H9 (cell line): ENCODE results near the gene CA9. TPM values are rescaled to one million over a fixed set of nuclear protein-coding genes. Genes with fewer than 3 reads are reported as not detected.

Experiments used
- DNase-seq: peaks from one replicate; pipeline ENCODE4 v3.0.0-alpha.2; 2017
- H2AFZ ChIP-seq: one replicate; pipeline ENCODE4 v1.6.1; 2013; ENCODE audit warnings: mild to moderate bottlenecking, low read length, control low read depth, moderate library complexity
- H2AK5ac ChIP-seq: 2 replicates; pipeline ENCODE4 v1.6.1; 2013; ENCODE audit warnings: low read length, control low read depth, mixed read lengths; ENCODE audit not compliant: insufficient read length
- H2BK120ac ChIP-seq: one replicate; pipeline ENCODE4 v1.6.1; 2013; ENCODE audit warnings: low read depth, mild to moderate bottlenecking, low read length, control low read depth, inconsistent platforms; ENCODE audit not compliant: poor library complexity, severe bottlenecking
- H2BK12ac ChIP-seq: 2 replicates; pipeline ENCODE4 v1.6.1; 2013; ENCODE audit warnings: low read length, control low read depth, mixed read lengths, low read depth; ENCODE audit not compliant: insufficient read length
- H2BK15ac ChIP-seq: 2 replicates; pipeline ENCODE4 v1.6.1; 2013; ENCODE audit warnings: low read depth, low read length, control low read depth
- H2BK20ac ChIP-seq: one replicate; pipeline ENCODE4 v1.6.1; 2013; ENCODE audit warnings: low read depth, mild to moderate bottlenecking, low read length, control low read depth, inconsistent platforms; ENCODE audit not compliant: poor library complexity, severe bottlenecking
- H2BK5ac ChIP-seq: 2 replicates; pipeline ENCODE4 v1.6.1; 2013; ENCODE audit warnings: low read length, control low read depth, mixed read lengths; ENCODE audit not compliant: insufficient read length
- H3K14ac ChIP-seq: 2 replicates; pipeline ENCODE4 v1.6.1; 2013; ENCODE audit warnings: low read length, control low read depth; ENCODE audit not compliant: insufficient read depth
- H3K18ac ChIP-seq: 2 replicates; pipeline ENCODE4 v1.6.1; 2013; ENCODE audit warnings: low read depth, mild to moderate bottlenecking, mixed read lengths, low read length, control low read depth; ENCODE audit not compliant: insufficient read length
- H3K23ac ChIP-seq: 2 replicates; pipeline ENCODE4 v1.6.1; 2013; ENCODE audit warnings: low read length, control low read depth, mixed read lengths, low read depth; ENCODE audit not compliant: insufficient read length
- H3K23me2 ChIP-seq: 2 replicates; pipeline ENCODE4 v1.6.1; 2013; ENCODE audit warnings: low read depth, mild to moderate bottlenecking, mixed read lengths, low read length, control low read depth; ENCODE audit not compliant: insufficient read length, poor library complexity, severe bottlenecking
- H3K27ac ChIP-seq: 2 replicates; pipeline ENCODE4 v1.5.1; 2013; ENCODE audit warnings: low read length, control low read depth, mixed read lengths, low read depth; ENCODE audit not compliant: insufficient read length
- H3K27me3 ChIP-seq: 2 replicates; pipeline ENCODE4 v1.6.1; 2013; ENCODE audit warnings: low read length, control low read depth, inconsistent platforms; ENCODE audit not compliant: insufficient read depth
- H3K4ac ChIP-seq: 2 replicates; pipeline ENCODE4 v1.6.1; 2013; ENCODE audit warnings: low read depth, mild to moderate bottlenecking, control low read depth, inconsistent platforms, low read length, moderate library complexity
- H3K4me1 ChIP-seq: 2 replicates; pipeline ENCODE4 v1.6.1; 2013; ENCODE audit warnings: low read length, control low read depth, inconsistent platforms; ENCODE audit not compliant: insufficient read depth
- H3K4me2 ChIP-seq: 2 replicates; pipeline ENCODE4 v1.6.1; 2013; ENCODE audit warnings: low read length, control low read depth, mixed read lengths; ENCODE audit not compliant: insufficient read length, insufficient read depth
- H3K56ac ChIP-seq: 2 replicates; pipeline ENCODE4 v1.6.1; 2013; ENCODE audit warnings: low read depth, mild to moderate bottlenecking, mixed read lengths, low read length, control low read depth; ENCODE audit not compliant: insufficient read length
- H3K79me1 ChIP-seq: 2 replicates; pipeline ENCODE4 v1.6.1; 2013; ENCODE audit warnings: low read depth, mild to moderate bottlenecking, moderate library complexity, low read length, control low read depth, inconsistent platforms; ENCODE audit not compliant: insufficient read depth, poor library complexity, severe bottlenecking
- H3K79me2 ChIP-seq: 2 replicates; pipeline ENCODE4 v1.6.1; 2013; ENCODE audit warnings: low read length, control low read depth, inconsistent platforms; ENCODE audit not compliant: insufficient read depth
- H3K9ac ChIP-seq: 2 replicates; pipeline ENCODE4 v1.6.1; 2013; ENCODE audit warnings: low read length, control low read depth, mixed read lengths; ENCODE audit not compliant: insufficient read length; ENCODE audit errors: extremely low read depth
- H3K9me3 ChIP-seq: one replicate; pipeline ENCODE4 v1.6.1; 2013; ENCODE audit warnings: low read depth, low read length, inconsistent platforms; ENCODE audit not compliant: control insufficient read depth
- H3T11ph ChIP-seq: one replicate; pipeline ENCODE4 v1.6.1; 2013; ENCODE audit warnings: mild to moderate bottlenecking, low read length, control low read depth, inconsistent platforms
- H4K20me1 ChIP-seq: one replicate; pipeline ENCODE4 v1.6.1; 2013; ENCODE audit not compliant: control insufficient read depth, insufficient read length, insufficient read depth
- H4K5ac ChIP-seq: 2 replicates; pipeline ENCODE4 v1.6.1; 2013; ENCODE audit warnings: low read depth, mild to moderate bottlenecking, mixed read lengths, low read length, control low read depth; ENCODE audit not compliant: insufficient read length
- H4K8ac ChIP-seq: replicated peaks from 2 replicates; pipeline ENCODE4 v1.6.1; 2013; ENCODE audit warnings: low read length, control low read depth, mixed read lengths, low read depth; ENCODE audit not compliant: insufficient read length
- H4K91ac ChIP-seq: 2 replicates; pipeline ENCODE4 v1.6.1; 2013; ENCODE audit warnings: low read depth, mild to moderate bottlenecking, moderate library complexity, mixed read lengths, low read length, control low read depth; ENCODE audit not compliant: insufficient read length
- H3K27ac Mint-ChIP-seq, 3 experiments: 2 replicates in 2 of 3; 3 replicates in 1 of 3; pipeline ENCODE4 v1.8.0; 2020 to 2021; ENCODE audit warnings: mixed read lengths in 3 of 3, mild to moderate bottlenecking in 1 of 3, moderate library complexity in 1 of 3
- H3K27me3 Mint-ChIP-seq: 2 replicates; pipeline ENCODE4 v1.8.0; 2021; ENCODE audit warnings: low read depth, mild to moderate bottlenecking, moderate library complexity, mixed read lengths
- H3K36me3 Mint-ChIP-seq, 3 experiments: 2 replicates in 2 of 3; 3 replicates in 1 of 3; pipeline ENCODE4 v1.8.0; 2020 to 2021; ENCODE audit warnings: low read depth in 3 of 3, mixed read lengths in 3 of 3; ENCODE audit not compliant: insufficient read depth in 1 of 3
- H3K4me1 Mint-ChIP-seq, 2 experiments: 2 replicates each; pipeline ENCODE4 v1.8.0; 2020; ENCODE audit warnings: mixed read lengths in 2 of 2
- H3K4me3 Mint-ChIP-seq, 2 experiments: 2 replicates in 1 of 2; 3 replicates in 1 of 2; pipeline ENCODE4 v1.8.0; 2020 to 2021; ENCODE audit warnings: mild to moderate bottlenecking in 2 of 2, mixed read lengths in 2 of 2, moderate library complexity in 1 of 2
- H3K9me3 Mint-ChIP-seq, 2 experiments: 2 replicates in 1 of 2; 3 replicates in 1 of 2; pipeline ENCODE4 v1.8.0; 2020; ENCODE audit warnings: mild to moderate bottlenecking in 2 of 2, mixed read lengths in 2 of 2, moderate library complexity in 1 of 2
- WGBS: extraction: QIAGEN DNeasy Blood & Tissue Kit; methylation state at CpG from one replicate; pipeline ENCODE4 v1.1.7; 2013; ENCODE audit warnings: missing lambda C conversion rate, low lambda C conversion rate, mixed read lengths; ENCODE audit not compliant: insufficient read length; ENCODE audit errors: extremely low coverage; 5-methylcytosine and 5-hydroxymethylcytosine counted together
- total RNA-seq: library from RNA; stranded (reverse); gene quantifications from 2 replicates; pipeline ENCODE4 v1.2.1, GENCODE V29; 2021
- TF ChIP-seq, protein P1 (sequence below): fragments of 200-600 bp; sonication (generic); conservative IDR thresholded peaks from 3 replicates; pipeline ENCODE4 v1.8.0; 2021; ENCODE audit warnings: antibody characterized with exemption, mild to moderate bottlenecking

The CA9 gene
- total RNA-seq, 1 experiment from 2014 or later = 0.94 TPM

DNA sequence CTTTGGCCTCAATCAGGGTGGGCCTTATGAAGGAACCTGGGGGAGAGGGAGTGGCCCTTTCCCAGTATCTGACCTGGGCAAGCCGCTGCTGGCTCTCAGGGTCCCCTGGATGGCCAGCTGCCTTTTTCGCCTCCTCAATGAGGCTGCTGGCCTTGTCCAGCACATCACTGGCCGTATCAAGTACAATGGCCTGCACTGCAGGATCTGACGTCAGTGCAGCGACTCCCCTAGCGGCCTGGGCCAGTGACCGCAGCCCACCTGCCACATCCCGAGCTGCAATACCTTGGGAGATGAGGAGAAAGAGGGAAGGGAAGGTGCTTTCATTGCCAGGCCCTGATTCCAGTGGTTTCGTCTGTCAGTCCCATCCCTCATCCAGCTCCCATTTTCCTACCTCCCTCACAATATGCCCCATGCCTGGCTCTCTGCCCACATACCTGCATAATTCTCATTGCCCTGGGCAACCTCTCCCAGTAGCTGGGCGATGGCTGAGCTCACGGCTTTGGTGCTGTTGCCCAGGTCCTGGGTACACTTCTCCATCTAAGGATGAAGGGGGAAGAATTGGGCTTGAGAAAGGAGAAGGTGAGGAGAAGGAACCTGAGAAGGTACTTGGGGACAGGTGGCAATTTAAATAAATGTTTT lies 39.2 kb downstream of the CA9 start:
- H2AFZ ChIP-seq = no peak overlapping the region
- H3K27ac ChIP-seq = no peak overlapping the region
- no peak overlapping the region for H2BK15ac ChIP-seq
- H4K20me1 ChIP-seq = no peaks in the 10 kb centered on the region
- H3K4ac ChIP-seq = no peak overlapping the region
- no peak overlapping the region for H2BK120ac ChIP-seq
- no CpG with 5 or more reads among the region's 11 CpGs for WGBS
- peak; percentile 47 for DNase-seq
- no peaks in the 10 kb centered on the region for H3K23me2 ChIP-seq
- H3K9ac ChIP-seq = no peak overlapping the region
- no peak overlapping the region for H4K8ac ChIP-seq
- no peak overlapping the region for H3K18ac ChIP-seq
- no peak overlapping the region for H2BK20ac ChIP-seq
- H3K9me3 ChIP-seq = no peaks in the 10 kb centered on the region
- H3K4me1 ChIP-seq = no peaks in the 10 kb centered on the region
- no peak overlapping the region for H3T11ph ChIP-seq
- H2BK12ac ChIP-seq = no peak overlapping the region
- Mint-ChIP-seq H3K36me3 (peaks cover 54 to 93% (median 76%) of the 10 kb centered on the region in 3 experiments), H3K27ac (peak overlapping the region in 1 of 3 experiments; percentile 23; a peak in 1 of 7 replicates), H3K4me1 (peaks cover 0 to 9% of the 10 kb centered on the region in 2 experiments; a peak in 2 of 4 replicates), H3K9me3 (no peaks in the 10 kb centered on the region), H3K27me3 (no peaks in the 10 kb centered on the region; the same call in 1 of the 2 replicates), H3K4me3 (no peak overlapping the region)
- no peak overlapping the region for H3K4me2 ChIP-seq
- TF ChIP-seq, protein P1, sequence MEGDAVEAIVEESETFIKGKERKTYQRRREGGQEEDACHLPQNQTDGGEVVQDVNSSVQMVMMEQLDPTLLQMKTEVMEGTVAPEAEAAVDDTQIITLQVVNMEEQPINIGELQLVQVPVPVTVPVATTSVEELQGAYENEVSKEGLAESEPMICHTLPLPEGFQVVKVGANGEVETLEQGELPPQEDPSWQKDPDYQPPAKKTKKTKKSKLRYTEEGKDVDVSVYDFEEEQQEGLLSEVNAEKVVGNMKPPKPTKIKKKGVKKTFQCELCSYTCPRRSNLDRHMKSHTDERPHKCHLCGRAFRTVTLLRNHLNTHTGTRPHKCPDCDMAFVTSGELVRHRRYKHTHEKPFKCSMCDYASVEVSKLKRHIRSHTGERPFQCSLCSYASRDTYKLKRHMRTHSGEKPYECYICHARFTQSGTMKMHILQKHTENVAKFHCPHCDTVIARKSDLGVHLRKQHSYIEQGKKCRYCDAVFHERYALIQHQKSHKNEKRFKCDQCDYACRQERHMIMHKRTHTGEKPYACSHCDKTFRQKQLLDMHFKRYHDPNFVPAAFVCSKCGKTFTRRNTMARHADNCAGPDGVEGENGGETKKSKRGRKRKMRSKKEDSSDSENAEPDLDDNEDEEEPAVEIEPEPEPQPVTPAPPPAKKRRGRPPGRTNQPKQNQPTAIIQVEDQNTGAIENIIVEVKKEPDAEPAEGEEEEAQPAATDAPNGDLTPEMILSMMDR = peak; percentile 44
- no peaks in the 10 kb centered on the region for H3K79me2 ChIP-seq
- no peak overlapping the region for H4K5ac ChIP-seq
- H3K23ac ChIP-seq = no peak overlapping the region
- H3K79me1 ChIP-seq = no peaks in the 10 kb centered on the region
- H3K14ac ChIP-seq = no peak overlapping the region
- H2BK5ac ChIP-seq = no peak overlapping the region
- H4K91ac ChIP-seq = no peak overlapping the region
- no peaks in the 10 kb centered on the region for H3K27me3 ChIP-seq
- H3K56ac ChIP-seq = no peak overlapping the region
- H2AK5ac ChIP-seq = no peak overlapping the region
